Measurements from ENCODE around the gene PRSS22.

The PRSS22 gene

GRCh38 chr16:2827831-2828520 is 30.0 kb downstream of the PRSS22 start:
- DNase-seq, result no peak

- DNase-seq, result no peak
Observed at GRCh38 chr16:2827374-2827791, 30.6 kb downstream of the PRSS22 start.

DNA sequence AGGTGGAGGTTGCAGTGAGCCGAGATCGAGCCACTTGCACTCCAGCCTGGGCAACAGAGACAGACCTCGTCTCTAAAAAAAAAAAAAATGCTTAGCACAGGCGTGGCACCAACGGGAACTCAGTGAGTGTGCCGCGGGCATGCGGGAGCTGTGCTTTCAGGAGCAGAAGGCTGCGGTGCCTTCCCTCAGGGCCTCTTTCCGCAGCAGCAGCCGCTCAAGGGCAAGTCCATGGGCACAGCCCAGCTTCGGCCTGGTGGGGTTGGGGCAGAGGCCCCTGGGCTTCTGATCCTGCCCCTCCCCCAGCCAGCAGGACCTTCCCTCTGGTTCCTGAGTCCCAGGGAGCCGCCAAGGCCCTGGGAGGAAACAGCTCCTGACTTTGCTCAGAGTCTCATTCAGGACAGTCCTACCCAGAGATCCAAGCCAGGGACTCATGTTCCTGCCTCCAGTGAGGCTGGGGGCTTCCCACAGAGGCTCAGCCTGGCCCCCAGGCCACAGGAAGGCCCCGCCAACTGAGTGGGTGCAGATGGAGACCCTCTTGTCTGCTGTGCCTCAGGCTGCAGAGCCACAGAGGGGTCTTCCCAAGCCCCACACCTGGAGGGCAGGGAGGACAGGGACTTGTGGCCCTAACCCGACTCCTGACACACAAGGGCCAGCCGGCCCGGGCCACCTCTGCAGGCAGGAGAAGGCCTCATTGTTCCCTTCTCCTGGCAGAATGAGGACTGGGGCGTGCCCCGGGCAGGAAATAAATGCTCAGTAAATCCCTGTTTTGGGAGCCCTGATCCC is 31.2 kb downstream of the PRSS22 start:
- no peak for DNase-seq

DNA sequence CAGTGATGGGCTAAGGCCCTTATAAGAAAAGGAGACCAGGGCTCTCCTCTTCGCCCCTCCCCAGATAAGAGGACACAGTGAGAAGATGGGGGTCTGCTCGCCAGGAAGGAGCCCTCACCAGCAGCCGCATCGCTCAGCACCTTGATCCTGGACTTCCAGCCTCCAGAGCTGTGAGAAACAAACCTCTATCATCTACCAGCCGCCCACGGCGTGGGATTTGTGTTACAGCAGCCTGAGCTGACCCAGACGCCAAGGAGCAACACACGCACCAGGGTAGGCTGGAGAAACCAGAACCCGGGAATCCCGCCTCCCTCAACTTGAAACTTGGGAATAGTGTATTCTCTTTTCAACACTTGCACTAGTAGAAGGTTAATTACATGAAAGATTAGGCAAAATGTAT is 32.1 kb downstream of the PRSS22 start:
- DNase-seq, result no peak

GRCh38 chr16:2825049-2825742 is 32.8 kb downstream of the PRSS22 start:
- no peak for DNase-seq

DNA sequence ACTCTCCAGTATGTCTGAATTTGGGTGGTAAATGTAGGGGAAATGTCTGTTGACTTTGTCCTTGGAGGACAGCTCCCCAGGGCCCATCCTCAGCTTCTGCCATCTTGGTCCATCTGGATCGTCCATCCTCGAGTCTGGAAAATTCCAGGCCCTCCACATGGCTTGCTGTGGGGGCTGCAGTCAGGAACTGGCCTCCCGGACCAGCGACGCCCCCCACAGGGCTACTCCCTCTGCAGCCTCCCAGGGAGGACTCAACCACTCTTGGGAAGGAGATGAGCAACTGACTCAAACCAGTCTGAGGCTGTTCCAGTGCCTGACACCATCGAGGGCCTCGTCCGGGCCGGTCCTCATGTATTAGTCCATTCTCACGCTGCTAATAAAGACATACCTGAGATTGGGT is 33.3 kb downstream of the PRSS22 start:
- no peak for DNase-seq

- no peak for DNase-seq
Observed at GRCh38 chr16:2822496-2822895, 35.5 kb downstream of the PRSS22 start.

DNA sequence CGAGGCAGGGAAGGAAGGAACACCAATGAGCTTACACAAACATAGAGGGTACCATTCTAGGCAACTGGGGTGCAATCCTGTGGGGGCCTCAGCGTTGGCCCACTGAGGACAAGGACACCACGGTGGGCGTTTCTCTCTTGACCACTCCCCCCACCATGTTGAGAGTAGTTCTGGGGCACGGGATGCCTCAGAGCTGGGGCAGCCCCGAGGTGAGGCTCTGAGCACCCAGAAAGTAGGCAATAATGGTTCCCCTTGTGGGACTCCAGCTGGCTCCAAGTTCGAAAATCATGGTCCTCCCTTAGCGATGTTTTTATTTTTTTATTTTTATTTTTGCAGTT is 35.8 kb downstream of the PRSS22 start:
- no peak for DNase-seq

DNA sequence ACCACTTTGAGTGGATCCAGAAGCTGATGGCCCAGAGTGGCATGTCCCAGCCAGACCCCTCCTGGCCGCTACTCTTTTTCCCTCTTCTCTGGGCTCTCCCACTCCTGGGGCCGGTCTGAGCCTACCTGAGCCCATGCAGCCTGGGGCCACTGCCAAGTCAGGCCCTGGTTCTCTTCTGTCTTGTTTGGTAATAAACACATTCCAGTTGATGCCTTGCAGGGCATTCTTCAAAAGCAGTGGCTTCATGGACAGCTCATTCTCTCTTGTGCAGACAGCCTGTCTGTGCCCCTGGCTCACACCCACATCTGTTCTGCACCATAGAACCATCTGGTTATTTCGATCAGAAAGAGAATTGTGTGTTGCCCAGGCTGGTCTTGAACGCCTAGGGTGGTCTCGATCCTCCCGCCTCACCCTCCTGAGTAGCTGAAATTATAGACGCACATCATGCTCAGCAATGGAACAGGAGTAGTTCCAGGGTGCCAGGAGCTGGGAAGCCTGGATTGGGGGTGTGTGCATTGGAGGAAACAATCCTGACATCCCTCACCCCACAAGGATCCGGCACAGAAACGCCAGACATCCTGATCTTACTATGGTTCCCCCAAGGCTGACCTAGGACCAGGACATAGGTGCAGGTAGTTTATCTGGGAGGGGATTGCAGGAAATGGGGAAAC is 36.3 kb downstream of the PRSS22 start:
- DNase-seq, result no peak

DNA sequence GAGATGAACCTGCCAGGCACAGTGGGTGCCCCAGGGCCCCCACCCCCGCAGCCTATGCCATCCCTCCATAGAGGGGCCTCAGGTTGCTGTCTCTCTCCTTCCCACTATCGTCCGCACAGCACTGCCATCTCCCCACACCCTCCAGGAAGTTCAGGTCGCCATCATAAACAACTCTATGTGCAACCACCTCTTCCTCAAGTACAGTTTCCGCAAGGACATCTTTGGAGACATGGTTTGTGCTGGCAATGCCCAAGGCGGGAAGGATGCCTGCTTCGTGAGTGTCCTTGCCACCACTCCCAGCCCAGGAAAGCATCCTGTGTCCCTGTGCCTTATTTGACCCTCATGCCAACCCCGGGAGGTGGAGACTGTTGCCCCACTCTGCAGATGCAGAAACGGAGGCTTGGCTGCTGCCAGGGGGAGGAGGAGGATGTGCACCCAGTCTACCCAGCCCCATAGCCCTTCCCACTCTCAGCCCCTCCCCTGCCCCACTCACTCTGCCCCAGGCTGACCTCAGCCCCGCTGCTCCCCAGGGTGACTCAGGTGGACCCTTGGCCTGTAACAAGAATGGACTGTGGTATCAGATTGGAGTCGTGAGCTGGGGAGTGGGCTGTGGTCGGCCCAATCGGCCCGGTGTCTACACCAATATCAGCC is 37.0 kb downstream of the PRSS22 start:
- no peak for DNase-seq

GRCh38 chr16:2819939-2820835 is 37.8 kb downstream of the PRSS22 start:
- no peak for DNase-seq

GRCh38 chr16:2819179-2819938 is 38.6 kb downstream of the PRSS22 start:
- no peak for DNase-seq

- no peak for DNase-seq
Observed at GRCh38 chr16:2818272-2818876, 39.6 kb downstream of the PRSS22 start.

DNA sequence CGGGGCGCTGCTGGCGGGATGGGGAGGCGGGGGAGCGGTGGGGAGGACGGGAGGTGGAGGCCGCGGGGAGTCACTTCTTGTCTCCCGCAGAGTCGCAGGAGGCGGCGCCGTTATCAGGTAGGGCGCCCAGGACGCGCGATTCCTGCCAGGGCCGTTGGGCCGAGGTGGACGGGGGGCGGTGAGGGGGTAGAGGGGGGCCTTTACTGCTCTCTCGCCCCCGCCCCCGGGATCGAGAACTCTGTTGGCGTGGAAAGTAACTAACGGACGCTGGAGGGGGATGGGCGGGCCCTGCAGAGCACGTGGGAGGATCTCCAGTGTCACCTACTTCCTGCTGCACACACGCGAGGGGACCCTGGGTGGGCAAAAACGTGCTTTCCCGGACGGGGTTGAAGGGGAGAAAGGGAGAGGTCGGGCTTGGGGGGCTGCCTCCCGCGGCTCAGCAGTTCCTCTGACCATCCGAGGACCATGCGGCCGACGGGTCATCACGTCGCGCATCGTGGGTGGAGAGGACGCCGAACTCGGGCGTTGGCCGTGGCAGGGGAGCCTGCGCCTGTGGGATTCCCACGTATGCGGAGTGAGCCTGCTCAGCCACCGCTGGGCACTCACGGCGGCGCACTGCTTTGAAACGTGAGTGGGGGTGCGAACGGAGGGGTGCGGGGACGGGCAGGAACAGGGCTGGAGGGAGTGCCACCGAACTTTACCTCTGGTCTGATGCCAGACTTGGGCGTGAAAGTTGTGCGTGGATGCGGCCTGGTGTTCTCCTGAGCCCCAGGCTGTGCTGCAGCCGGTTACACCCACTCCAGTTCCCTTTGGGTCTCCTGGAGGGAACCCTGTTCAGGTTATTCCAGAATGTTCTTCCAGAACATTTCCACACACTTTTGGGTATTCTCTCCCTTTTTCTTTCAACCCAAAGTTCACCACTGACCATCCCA is 40.4 kb downstream of the PRSS22 start:
- DNase-seq, result no peak

- DNase-seq, result no peak
Observed at GRCh38 chr16:2816751-2817339, 41.1 kb downstream of the PRSS22 start, which contains the start of gene PRSS21. TSS of gene PRSS21 (plus strand) at chr16:2817237. CDS start at chr16:2817269, 32 bp downstream.

DNA sequence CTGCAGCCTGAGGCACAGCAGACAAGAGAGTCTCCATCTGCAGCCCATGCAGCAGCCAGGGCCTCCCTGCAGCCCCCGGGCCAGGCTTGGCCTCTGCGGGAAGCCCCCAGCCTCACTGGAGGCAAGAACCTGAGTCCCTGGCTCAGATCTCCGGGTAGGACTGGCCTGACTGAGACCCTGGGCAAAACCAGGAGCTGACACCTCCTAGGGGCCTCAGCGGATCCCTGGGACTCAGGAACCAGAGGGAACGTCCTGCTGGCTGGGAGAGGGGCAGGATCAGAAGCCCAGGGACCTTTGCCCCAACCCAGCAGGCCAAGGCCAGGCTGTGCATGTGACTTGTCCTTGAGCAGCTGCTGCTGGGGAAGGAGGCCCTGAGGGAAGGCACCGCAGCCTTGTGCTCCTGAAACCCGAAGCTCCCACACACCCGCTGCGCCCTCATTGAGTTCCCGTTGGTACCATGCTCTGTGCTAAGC is 42.6 kb downstream of the PRSS22 start:
- no peak for DNase-seq

GRCh38 chr16:2814551-2815298 is 43.2 kb downstream of the PRSS22 start:
- no peak for DNase-seq

- DNase-seq, result no peak
Observed at GRCh38 chr16:2813771-2814221, 44.2 kb downstream of the PRSS22 start.
